ENCODE results near the gene RFX2.

DNA sequence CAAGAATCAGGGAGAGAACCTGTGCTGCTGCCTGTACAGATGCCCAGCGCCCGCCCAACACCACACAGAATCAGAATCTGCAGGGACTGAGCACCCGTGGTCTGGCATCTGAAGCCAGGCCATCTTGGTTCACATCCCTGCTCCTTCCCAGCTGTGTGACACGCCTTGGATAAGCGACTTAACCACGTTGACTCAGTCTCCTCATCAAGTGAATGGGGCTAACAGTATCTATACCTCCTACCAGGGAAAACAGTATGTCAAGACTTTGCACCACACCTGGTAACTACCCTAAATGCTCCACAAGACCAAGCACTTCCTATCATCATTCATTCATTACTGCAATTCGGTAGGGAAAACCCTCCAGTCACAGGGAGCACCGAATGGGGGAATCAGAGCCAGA, 133.5 kb downstream of the RFX2 start:
- TF ChIP-seq, protein P1, sequence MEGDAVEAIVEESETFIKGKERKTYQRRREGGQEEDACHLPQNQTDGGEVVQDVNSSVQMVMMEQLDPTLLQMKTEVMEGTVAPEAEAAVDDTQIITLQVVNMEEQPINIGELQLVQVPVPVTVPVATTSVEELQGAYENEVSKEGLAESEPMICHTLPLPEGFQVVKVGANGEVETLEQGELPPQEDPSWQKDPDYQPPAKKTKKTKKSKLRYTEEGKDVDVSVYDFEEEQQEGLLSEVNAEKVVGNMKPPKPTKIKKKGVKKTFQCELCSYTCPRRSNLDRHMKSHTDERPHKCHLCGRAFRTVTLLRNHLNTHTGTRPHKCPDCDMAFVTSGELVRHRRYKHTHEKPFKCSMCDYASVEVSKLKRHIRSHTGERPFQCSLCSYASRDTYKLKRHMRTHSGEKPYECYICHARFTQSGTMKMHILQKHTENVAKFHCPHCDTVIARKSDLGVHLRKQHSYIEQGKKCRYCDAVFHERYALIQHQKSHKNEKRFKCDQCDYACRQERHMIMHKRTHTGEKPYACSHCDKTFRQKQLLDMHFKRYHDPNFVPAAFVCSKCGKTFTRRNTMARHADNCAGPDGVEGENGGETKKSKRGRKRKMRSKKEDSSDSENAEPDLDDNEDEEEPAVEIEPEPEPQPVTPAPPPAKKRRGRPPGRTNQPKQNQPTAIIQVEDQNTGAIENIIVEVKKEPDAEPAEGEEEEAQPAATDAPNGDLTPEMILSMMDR (IDR thresholded peaks at IDR 0.05) = no peak
- no peak for TF ChIP-seq POLR2A (IDR thresholded peaks at IDR 0.05)

Data from body of pancreas (tissue), 4 donors.